Vagina (tissue), 2 donors: ENCODE results near the gene IRAK3.

Experiments used
- POLR2A ChIP-seq, 2 donors: fragments of 450-650 bp; IDR thresholded peaks; one replicate each; pipeline ENCODE4 v1.6.1; 2017; ENCODE audit warnings: antibody characterized with exemption in 2 of 2, mild to moderate bottlenecking in 2 of 2, moderate library complexity in 2 of 2
- POLR2AphosphoS5 ChIP-seq, 2 donors: sonication (generic); formaldehyde crosslinking; IDR thresholded peaks; one replicate each; pipeline ENCODE4 v1.9.0; 2017; ENCODE audit warnings: antibody characterized with exemption in 2 of 2, mild to moderate bottlenecking in 2 of 2, low read depth in 1 of 2; ENCODE audit not compliant: insufficient read depth in 1 of 2
- TF ChIP-seq, protein P1 (sequence below), 3 experiments: fragments of 450-650 bp in 2 of 3; fragments of 200-600 bp in 1 of 3; sonication (generic) in 1 of 3; IDR thresholded peaks; one replicate each; pipeline ENCODE4 v1.5.1; 2017 to 2019; ENCODE audit warnings: antibody characterized with exemption in 3 of 3, mild to moderate bottlenecking in 2 of 3, moderate library complexity in 2 of 3

DNA sequence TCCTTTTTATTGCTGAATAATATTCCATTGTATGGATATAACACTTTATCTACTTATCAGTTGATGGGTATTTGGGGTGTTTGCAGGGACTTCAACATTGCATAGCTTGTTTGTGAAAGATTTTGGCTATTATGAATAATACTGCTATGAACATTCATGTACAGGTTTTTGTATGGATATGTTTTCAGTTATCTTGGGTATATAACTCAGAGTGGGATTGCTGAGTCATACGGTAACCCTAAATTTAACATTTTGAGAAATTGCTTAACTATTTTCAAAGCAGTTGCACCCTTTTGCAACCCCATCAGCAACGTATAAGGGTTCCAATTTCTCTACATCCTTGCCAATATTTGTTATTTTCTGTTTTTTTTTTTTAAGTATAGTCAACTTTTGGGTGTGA, 86.0 kb downstream of the IRAK3 start:
- TF ChIP-seq, protein P1, sequence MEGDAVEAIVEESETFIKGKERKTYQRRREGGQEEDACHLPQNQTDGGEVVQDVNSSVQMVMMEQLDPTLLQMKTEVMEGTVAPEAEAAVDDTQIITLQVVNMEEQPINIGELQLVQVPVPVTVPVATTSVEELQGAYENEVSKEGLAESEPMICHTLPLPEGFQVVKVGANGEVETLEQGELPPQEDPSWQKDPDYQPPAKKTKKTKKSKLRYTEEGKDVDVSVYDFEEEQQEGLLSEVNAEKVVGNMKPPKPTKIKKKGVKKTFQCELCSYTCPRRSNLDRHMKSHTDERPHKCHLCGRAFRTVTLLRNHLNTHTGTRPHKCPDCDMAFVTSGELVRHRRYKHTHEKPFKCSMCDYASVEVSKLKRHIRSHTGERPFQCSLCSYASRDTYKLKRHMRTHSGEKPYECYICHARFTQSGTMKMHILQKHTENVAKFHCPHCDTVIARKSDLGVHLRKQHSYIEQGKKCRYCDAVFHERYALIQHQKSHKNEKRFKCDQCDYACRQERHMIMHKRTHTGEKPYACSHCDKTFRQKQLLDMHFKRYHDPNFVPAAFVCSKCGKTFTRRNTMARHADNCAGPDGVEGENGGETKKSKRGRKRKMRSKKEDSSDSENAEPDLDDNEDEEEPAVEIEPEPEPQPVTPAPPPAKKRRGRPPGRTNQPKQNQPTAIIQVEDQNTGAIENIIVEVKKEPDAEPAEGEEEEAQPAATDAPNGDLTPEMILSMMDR (IDR thresholded peaks at IDR 0.05), result no peak
- TF ChIP-seq POLR2A (IDR thresholded peaks at IDR 0.05), result no peak
- TF ChIP-seq POLR2AphosphoS5 (IDR thresholded peaks at IDR 0.05; ENCODE audit: insufficient read depth in 1 of 2, low read depth in 1 of 2), result no peak
